HEK293 (cell line): ENCODE measurements around the gene POLN.
"Not testable (repeated sequence)": the region's sequence is repeated elsewhere in the genome, so short reads cannot be mapped to it uniquely, and the experiment has no call there.

Experiments
- CTCF ChIA-PET: fragments of 350-600 bp; formaldehyde crosslinking; extraction: SDS; loops from one replicate; lab custom pipeline; 2021; ENCODE audit warnings: antibody characterized with exemption; lab: Yijun Ruan, JAX
- POLR2A ChIA-PET: fragments of 300-600 bp; formaldehyde crosslinking; extraction: SDS; loops from one replicate; lab custom pipeline; 2020; ENCODE audit warnings: antibody characterized with exemption, inconsistent platforms; lab: Yijun Ruan, JAX
- H3K27ac ChIP-seq: fragments of 200-500 bp; sonication (Bioruptor generic); 2 replicates; pipeline ENCODE4 v1.5.1; 2014; ENCODE audit warnings: low read depth, low read length, control low read depth, inconsistent platforms; ENCODE audit errors: extremely low read depth
- H3K36me3 ChIP-seq, 2 experiments: fragments of 200-500 bp in 1 of 2; sonication (Bioruptor generic) in 1 of 2; 1 replicate in 1 of 2; 2 replicates in 1 of 2; pipeline ENCODE4 v1.5.1; 2014 to 2017; ENCODE audit warnings: inconsistent platforms in 2 of 2, low read length in 2 of 2; ENCODE audit not compliant: control insufficient read depth in 2 of 2, insufficient read depth in 1 of 2
- H3K4me1 ChIP-seq: fragments of 200-500 bp; sonication (Bioruptor generic); 2 replicates; pipeline ENCODE4 v1.5.1; 2014; ENCODE audit warnings: mild to moderate bottlenecking, low read length, inconsistent platforms; ENCODE audit not compliant: control insufficient read depth, insufficient read depth
- H3K4me3 ChIP-seq: 2 replicates; pipeline ENCODE4 v1.5.1; 2011; ENCODE audit warnings: low read depth, mild to moderate bottlenecking, control low read depth, low read length, moderate library complexity
- H3K9me3 ChIP-seq: fragments of 200-500 bp; sonication (Bioruptor generic); 2 replicates; pipeline ENCODE4 v1.5.1; 2014; ENCODE audit warnings: low read depth, low read length, inconsistent platforms; ENCODE audit not compliant: control insufficient read depth, insufficient read depth
- GLIS1 ChIP-seq: fragments of 450-650 bp; formaldehyde crosslinking; IDR thresholded peaks from 2 replicates; pipeline ENCODE4 v1.5.1; 2016; ENCODE audit warnings: missing biosample characterization, missing genetic modification characterization
- ZBTB17 ChIP-seq: fragments of 450-650 bp; formaldehyde crosslinking; IDR thresholded peaks from 2 replicates; pipeline ENCODE4 v1.5.1; 2016; ENCODE audit warnings: missing biosample characterization, missing genetic modification characterization
- ZIC2 ChIP-seq: fragments of 450-650 bp; formaldehyde crosslinking; IDR thresholded peaks from 2 replicates; pipeline ENCODE4 v1.5.1; 2016; ENCODE audit warnings: missing biosample characterization, missing genetic modification characterization
- ZNF214 ChIP-seq: fragments of 450-650 bp; formaldehyde crosslinking; IDR thresholded peaks from 2 replicates; pipeline ENCODE4 v1.5.1; 2017; ENCODE audit warnings: missing biosample characterization, mild to moderate bottlenecking, missing genetic modification characterization, borderline replicate concordance
- ZNF23 ChIP-seq: fragments of 450-650 bp; formaldehyde crosslinking; IDR thresholded peaks from 2 replicates; pipeline ENCODE4 v1.5.1; 2016; ENCODE audit warnings: missing biosample characterization, missing genetic modification characterization, borderline replicate concordance
- ZNF366 ChIP-seq: fragments of 450-650 bp; formaldehyde crosslinking; conservative IDR thresholded peaks from 2 replicates; pipeline ENCODE4 v1.5.1; 2016; ENCODE audit warnings: missing biosample characterization, missing genetic modification characterization
- ZNF510 ChIP-seq: fragments of 450-650 bp; formaldehyde crosslinking; IDR thresholded peaks from 2 replicates; pipeline ENCODE4 v1.5.1; 2018; ENCODE audit warnings: mild to moderate bottlenecking, missing genetic modification characterization, missing biosample characterization; ENCODE audit not compliant: insufficient replicate concordance
- ZNF530 ChIP-seq: fragments of 450-650 bp; formaldehyde crosslinking; IDR thresholded peaks from 2 replicates; pipeline ENCODE4 v1.5.1; 2016; ENCODE audit warnings: low read depth, missing biosample characterization, missing genetic modification characterization
- ZNF555 ChIP-seq: fragments of 450-650 bp; formaldehyde crosslinking; conservative IDR thresholded peaks from 2 replicates; pipeline ENCODE4 v1.5.1; 2017; ENCODE audit warnings: missing biosample characterization, mild to moderate bottlenecking, missing genetic modification characterization, inconsistent platforms
- ZNF626 ChIP-seq: fragments of 450-650 bp; sonication (Bioruptor Pico); formaldehyde crosslinking; IDR thresholded peaks from 2 replicates; pipeline ENCODE4 v1.5.1; 2018; ENCODE audit warnings: missing biosample characterization, missing genetic modification characterization, inconsistent platforms
- ZNF654 ChIP-seq: fragments of 450-650 bp; formaldehyde crosslinking; IDR thresholded peaks from 2 replicates; pipeline ENCODE4 v1.5.1; 2016; ENCODE audit warnings: low read depth, missing biosample characterization, missing genetic modification characterization
- ZNF670 ChIP-seq: fragments of 450-650 bp; formaldehyde crosslinking; IDR thresholded peaks from 2 replicates; pipeline ENCODE4 v1.5.1; 2016; ENCODE audit warnings: missing biosample characterization, missing genetic modification characterization, low read depth
- TF ChIP-seq, protein P1 (sequence below): fragments of 450-650 bp; formaldehyde crosslinking; IDR thresholded peaks from 2 replicates; pipeline ENCODE4 v1.5.1; 2016; ENCODE audit warnings: missing biosample characterization, missing genetic modification characterization
- TF ChIP-seq, protein P2 (sequence below): fragments of 450-650 bp; formaldehyde crosslinking; IDR thresholded peaks from 2 replicates; pipeline ENCODE4 v1.5.1; 2016; ENCODE audit warnings: missing biosample characterization, missing genetic modification characterization
- TF ChIP-seq, protein P3 (sequence below): fragments of 450-650 bp; formaldehyde crosslinking; IDR thresholded peaks from 2 replicates; pipeline ENCODE4 v1.5.1; 2016; ENCODE audit warnings: missing biosample characterization, missing genetic modification characterization

The POLN gene

DNA sequence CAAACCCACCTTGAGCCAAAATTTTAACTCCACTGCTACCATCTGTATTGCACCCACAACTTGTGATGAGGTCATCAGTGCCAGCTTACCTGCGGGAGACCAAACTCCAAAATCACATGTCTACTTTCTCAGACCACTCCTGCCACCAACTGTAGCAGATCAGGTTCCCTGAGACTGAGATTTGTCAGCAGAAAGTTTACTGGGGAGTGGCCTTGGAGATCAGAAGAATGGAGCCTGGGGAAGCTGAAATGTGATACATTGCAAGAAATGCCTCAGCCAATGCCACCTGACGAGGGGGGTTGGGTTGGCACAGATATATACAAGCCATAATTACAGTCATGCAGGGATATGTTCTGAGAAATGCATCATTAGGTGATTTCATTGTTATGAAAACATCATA is 19.1 kb downstream of the POLN start (continued):
- no peak for TF ChIP-seq ZNF23

DNA sequence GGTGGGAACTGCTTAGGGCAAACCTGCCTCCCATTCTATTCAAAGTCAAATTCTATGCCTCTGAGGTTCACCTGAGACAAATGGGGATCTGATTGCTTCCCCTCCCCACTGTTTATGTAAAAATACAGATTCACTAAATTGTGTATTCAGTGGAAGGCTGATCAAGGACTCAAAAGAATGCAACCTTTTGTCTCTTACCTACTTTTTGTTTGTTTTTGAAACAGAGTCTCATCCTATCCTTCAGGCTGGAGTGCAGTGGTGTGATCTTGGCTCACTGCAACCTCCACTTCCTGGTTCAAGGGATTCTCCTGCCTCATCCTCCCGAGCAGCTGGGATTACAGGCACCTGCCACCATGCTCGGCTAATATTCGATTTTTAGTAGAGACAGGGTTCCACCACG is 20.5 kb downstream of the POLN start:
- H3K4me1 ChIP-seq, H3K9me3 ChIP-seq, POLR2A ChIA-PET, H3K27ac ChIP-seq, H3K4me3 ChIP-seq: not testable (repeated sequence)
- CTCF ChIA-PET: interaction anchor here (0.6 to 2.3 kb wide), 5 partner anchors 11 to 733 kb away, joined by 4 to 15 read pairs (median 10); no protein-coding TSS in a partner anchor
- H3K36me3 ChIP-seq: peaks cover 0 to 42% of the 10 kb centered on the region in 2 experiments; a peak in 1 of 3 replicates

DNA sequence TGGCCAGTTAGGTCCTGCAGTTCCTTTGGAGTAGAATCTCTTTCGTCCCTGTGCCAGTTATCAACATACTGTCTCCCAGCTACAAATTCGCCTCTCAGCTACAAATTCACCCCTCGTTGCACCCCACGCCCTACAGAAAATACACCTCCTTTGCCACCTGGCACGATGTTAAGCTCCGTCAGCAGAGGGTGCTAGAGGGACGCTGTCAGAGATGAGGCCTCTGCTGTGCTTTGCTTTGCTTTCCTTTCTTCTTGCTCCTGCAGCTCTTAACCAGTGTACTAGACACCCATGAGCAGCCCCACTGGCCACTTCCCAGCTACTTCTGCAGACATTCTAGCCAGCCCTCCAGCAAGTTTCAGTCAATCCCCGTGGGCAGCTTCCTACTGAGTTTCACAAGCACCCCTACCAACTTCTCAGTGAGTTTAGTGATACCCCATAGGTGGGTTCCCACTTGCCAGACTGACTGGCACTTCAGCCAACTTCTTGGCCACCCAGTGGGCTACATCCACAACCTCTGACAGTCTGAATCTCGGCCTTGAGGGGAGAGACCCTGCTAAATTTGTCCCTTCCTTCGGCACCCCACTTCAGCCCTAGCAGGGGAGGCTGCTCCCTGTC is 21.8 kb downstream of the POLN start:
- H3K9me3 ChIP-seq: no peaks in the 10 kb centered on the region
- H3K27ac ChIP-seq: no peak overlapping the region
- H3K4me1 ChIP-seq: no peaks in the 10 kb centered on the region
- peaks cover 0 to 36% of the 10 kb centered on the region in 2 experiments; a peak in 1 of 3 replicates for H3K36me3 ChIP-seq
- ChIA-PET POLR2A (no interaction called here), CTCF (interaction anchor here (0.6 to 2.3 kb wide), 23 partner anchors 9 to 561 kb away, joined by 3 to 15 read pairs (median 4); no protein-coding TSS in a partner anchor)
- no peak overlapping the region for H3K4me3 ChIP-seq
- TF ChIP-seq, protein P1, sequence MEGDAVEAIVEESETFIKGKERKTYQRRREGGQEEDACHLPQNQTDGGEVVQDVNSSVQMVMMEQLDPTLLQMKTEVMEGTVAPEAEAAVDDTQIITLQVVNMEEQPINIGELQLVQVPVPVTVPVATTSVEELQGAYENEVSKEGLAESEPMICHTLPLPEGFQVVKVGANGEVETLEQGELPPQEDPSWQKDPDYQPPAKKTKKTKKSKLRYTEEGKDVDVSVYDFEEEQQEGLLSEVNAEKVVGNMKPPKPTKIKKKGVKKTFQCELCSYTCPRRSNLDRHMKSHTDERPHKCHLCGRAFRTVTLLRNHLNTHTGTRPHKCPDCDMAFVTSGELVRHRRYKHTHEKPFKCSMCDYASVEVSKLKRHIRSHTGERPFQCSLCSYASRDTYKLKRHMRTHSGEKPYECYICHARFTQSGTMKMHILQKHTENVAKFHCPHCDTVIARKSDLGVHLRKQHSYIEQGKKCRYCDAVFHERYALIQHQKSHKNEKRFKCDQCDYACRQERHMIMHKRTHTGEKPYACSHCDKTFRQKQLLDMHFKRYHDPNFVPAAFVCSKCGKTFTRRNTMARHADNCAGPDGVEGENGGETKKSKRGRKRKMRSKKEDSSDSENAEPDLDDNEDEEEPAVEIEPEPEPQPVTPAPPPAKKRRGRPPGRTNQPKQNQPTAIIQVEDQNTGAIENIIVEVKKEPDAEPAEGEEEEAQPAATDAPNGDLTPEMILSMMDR (tag by site-specific recombination): peak; percentile 75
- TF ChIP-seq ZBTB17 (tag by site-specific recombination) (0 out of 2 replicates have a peak, but pooled peaks have one; percentile 14), ZNF654 (peak; percentile 95), GLIS1 (tag by site-specific recombination) (peak; percentile 41; the same call in 1 of the 2 replicates), ZNF670 (tag by site-specific recombination) (no peak), ZIC2 (tag by site-specific recombination) (peak; percentile 84), ZNF510 (no peak)
- TF ChIP-seq, protein P2, sequence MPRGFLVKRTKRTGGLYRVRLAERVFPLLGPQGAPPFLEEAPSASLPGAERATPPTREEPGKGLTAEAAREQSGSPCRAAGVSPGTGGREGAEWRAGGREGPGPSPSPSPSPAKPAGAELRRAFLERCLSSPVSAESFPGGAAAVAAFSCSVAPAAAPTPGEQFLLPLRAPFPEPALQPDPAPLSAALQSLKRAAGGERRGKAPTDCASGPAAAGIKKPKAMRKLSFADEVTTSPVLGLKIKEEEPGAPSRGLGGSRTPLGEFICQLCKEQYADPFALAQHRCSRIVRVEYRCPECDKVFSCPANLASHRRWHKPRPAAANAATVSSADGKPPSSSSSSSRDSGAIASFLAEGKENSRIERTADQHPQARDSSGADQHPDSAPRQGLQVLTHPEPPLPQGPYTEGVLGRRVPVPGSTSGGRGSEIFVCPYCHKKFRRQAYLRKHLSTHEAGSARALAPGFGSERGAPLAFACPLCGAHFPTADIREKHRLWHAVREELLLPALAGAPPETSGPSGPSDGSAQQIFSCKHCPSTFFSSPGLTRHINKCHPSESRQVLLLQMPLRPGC (tag by site-specific recombination): no peak
- TF ChIP-seq, protein P3, sequence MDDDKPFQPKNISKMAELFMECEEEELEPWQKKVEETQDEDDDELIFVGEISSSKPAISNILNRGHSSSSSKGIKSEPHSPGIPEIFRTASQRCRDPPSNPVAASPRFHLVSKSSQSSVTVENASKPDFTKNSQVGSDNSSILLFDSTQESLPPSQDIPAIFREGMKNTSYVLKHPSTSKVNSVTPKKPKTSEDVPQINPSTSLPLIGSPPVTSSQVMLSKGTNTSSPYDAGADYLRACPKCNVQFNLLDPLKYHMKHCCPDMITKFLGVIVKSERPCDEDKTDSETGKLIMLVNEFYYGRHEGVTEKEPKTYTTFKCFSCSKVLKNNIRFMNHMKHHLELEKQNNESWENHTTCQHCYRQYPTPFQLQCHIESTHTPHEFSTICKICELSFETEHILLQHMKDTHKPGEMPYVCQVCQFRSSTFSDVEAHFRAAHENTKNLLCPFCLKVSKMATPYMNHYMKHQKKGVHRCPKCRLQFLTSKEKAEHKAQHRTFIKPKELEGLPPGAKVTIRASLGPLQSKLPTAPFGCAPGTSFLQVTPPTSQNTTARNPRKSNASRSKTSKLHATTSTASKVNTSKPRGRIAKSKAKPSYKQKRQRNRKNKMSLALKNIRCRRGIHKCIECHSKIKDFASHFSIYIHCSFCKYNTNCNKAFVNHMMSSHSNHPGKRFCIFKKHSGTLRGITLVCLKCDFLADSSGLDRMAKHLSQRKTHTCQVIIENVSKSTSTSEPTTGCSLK: no peak

DNA sequence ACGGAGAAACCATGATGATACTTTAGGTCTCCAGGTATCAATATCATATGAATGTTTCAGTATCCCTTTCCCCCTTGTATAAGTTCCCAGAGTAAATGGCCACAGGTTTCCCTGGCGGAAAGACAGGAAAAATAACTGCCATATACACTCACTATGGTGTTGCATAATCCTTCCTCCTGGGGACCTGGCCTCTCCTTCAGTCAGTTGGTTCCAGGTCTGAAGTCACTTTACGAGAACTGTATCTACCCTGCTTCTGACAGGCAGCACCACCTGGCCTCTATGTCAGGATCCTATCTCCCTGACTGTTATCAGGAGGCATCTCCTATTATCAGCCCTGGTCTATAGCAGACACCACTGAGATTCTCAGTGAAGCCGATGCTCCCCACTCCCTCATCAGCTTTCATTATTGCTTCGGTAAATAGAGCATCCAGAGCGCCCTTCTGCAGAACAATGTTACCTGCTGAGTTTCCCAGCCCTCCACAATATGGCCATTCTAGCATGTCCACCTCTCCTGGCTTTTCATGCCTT is 22.6 kb downstream of the POLN start:
- H3K4me1 ChIP-seq: no peaks in the 10 kb centered on the region
- no peak for TF ChIP-seq ZNF555 (tag by site-specific recombination)
- no peak for TF ChIP-seq ZNF366
- TF ChIP-seq ZNF214: no peak
- no peak for TF ChIP-seq ZNF626
- no peak for TF ChIP-seq ZNF530 (tag by site-specific recombination)
- CTCF ChIA-PET: interaction anchor here (0.6 to 2.3 kb wide), 13 partner anchors 9 to 561 kb away, joined by 3 to 15 read pairs (median 4); no protein-coding TSS in a partner anchor
- H3K36me3 ChIP-seq: peaks cover 0 to 36% of the 10 kb centered on the region in 2 experiments; a peak in 1 of 3 replicates
- POLR2A ChIA-PET: no interaction called here
- no peak overlapping the region for H3K4me3 ChIP-seq
- H3K9me3 ChIP-seq: no peaks in the 10 kb centered on the region
- no peak overlapping the region for H3K27ac ChIP-seq
